ENCODE measurements around the gene LSM3. TPM values are rescaled to one million over a fixed set of nuclear protein-coding genes. Genes with fewer than 3 reads are reported as not detected.

Gene LSM3
- total RNA-seq, 1 experiment from 2014 or later: 11.9 TPM

DNA sequence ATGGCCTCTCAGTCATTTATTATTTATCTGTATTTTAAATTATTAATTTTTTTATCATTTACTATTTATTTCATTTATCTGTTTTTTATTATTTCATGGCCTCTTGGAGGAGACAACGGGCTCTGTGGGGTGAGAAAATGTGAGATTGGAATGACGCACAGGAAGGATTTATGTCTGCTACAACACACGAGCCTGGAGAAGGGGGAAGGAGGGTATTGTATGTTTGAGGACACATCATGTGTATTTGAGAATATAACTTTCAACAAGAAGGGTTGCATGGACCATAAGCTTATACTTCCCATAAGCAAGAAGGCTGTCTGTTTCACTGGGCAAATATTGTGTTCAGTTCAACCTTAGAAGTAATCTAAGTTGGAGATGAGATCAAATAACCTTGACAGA is 31.7 kb downstream of the LSM3 start:
- BruUV-seq (replicated peaks): no TSS peak
- Histone ChIP-seq H3K36me3 (ENCODE audit: control insufficient read depth, insufficient read depth, low read length) (no peaks in the 10 kb centered on the region), H3K27ac (ENCODE audit: low read length) (no peak overlapping the region), H3K4me1 (ENCODE audit: control insufficient read depth, insufficient read depth, low read length) (no peaks in the 10 kb centered on the region), H3K4me3 (ENCODE audit: low read depth in 2 of 2, low read length in 2 of 2) (no peak overlapping the region), H3K27me3 (ENCODE audit: control insufficient read depth, insufficient read depth, low read length) (no peaks in the 10 kb centered on the region), H3K9me3 (ENCODE audit: control insufficient read depth, insufficient read depth, low read depth, low read length) (no peaks in the 10 kb centered on the region)
- ChIA-PET CTCF (no interaction called here), POLR2A (interaction anchor here (0.6 kb wide), 1 partner anchor 57 kb away, joined by 3 read pairs; no protein-coding TSS in a partner anchor)
- TF ChIP-seq, protein P1, sequence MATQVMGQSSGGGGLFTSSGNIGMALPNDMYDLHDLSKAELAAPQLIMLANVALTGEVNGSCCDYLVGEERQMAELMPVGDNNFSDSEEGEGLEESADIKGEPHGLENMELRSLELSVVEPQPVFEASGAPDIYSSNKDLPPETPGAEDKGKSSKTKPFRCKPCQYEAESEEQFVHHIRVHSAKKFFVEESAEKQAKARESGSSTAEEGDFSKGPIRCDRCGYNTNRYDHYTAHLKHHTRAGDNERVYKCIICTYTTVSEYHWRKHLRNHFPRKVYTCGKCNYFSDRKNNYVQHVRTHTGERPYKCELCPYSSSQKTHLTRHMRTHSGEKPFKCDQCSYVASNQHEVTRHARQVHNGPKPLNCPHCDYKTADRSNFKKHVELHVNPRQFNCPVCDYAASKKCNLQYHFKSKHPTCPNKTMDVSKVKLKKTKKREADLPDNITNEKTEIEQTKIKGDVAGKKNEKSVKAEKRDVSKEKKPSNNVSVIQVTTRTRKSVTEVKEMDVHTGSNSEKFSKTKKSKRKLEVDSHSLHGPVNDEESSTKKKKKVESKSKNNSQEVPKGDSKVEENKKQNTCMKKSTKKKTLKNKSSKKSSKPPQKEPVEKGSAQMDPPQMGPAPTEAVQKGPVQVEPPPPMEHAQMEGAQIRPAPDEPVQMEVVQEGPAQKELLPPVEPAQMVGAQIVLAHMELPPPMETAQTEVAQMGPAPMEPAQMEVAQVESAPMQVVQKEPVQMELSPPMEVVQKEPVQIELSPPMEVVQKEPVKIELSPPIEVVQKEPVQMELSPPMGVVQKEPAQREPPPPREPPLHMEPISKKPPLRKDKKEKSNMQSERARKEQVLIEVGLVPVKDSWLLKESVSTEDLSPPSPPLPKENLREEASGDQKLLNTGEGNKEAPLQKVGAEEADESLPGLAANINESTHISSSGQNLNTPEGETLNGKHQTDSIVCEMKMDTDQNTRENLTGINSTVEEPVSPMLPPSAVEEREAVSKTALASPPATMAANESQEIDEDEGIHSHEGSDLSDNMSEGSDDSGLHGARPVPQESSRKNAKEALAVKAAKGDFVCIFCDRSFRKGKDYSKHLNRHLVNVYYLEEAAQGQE (IDR thresholded peaks at IDR 0.05; ENCODE audit: insufficient read depth in 1 of 2, low read depth in 2 of 2, low read length in 1 of 2): no peak
- intact Hi-C loops (cut with micrococcal nuclease; ENCODE audit: unreplicated experiment) (no loop called here), in situ Hi-C loops (cut with HindIII; ENCODE audit: low pct_unique_long_range_greater_than_20kb, low sequenced_read_pairs) (no loop called here)
- DNase-seq (ENCODE audit: low read depth, low spot score): no peak
- ATAC-seq: no peak

DNA sequence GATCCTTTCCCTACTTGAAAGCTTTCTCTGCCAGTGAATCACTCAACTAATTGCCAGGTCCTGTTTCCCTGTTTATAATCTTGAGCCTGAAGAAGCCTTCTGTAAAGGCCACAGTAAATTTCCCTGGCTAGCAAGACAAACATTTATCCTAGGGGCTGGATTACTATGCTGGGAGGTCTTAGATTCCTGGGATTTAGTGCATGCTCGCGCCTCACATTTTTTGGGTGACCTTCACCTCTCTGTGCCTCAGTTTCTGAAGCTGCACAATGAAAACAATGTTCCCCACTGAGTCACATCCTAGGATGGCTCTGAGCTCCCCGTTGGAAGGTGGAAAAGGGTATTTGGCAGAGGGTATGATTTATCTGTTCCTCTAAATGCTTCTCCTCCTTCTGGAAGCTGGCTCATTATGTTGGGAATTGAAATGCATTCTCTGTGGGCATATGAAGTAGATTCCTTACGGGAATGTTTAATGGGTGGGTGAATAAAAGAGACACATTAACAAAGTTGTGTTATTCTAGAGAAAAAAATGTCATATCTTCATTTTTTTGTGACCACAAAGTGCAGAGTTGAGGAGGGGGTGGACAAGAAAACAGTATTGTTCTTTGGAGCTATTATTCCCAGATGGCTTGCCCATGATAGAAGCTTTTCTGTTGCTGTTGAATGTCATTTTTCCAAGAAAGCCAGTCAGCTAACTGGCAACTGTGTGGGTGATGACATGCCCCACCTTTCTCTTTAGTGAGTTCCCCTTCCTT is 32.4 kb downstream of the LSM3 start:
- H3K36me3 ChIP-seq (ENCODE audit: control insufficient read depth, insufficient read depth, low read length): no peaks in the 10 kb centered on the region
- CTCF ChIA-PET: no interaction called here
- TF ChIP-seq, protein P2, sequence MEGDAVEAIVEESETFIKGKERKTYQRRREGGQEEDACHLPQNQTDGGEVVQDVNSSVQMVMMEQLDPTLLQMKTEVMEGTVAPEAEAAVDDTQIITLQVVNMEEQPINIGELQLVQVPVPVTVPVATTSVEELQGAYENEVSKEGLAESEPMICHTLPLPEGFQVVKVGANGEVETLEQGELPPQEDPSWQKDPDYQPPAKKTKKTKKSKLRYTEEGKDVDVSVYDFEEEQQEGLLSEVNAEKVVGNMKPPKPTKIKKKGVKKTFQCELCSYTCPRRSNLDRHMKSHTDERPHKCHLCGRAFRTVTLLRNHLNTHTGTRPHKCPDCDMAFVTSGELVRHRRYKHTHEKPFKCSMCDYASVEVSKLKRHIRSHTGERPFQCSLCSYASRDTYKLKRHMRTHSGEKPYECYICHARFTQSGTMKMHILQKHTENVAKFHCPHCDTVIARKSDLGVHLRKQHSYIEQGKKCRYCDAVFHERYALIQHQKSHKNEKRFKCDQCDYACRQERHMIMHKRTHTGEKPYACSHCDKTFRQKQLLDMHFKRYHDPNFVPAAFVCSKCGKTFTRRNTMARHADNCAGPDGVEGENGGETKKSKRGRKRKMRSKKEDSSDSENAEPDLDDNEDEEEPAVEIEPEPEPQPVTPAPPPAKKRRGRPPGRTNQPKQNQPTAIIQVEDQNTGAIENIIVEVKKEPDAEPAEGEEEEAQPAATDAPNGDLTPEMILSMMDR (IDR thresholded peaks at IDR 0.05): no peak
- no peak for TF ChIP-seq SIN3A (IDR thresholded peaks at IDR 0.05; ENCODE audit: borderline replicate concordance, insufficient read depth, low read depth, low read length)
- TF ChIP-seq TCF7L2 (IDR thresholded peaks at IDR 0.05; ENCODE audit: low read depth, low read length): no peak
- TF ChIP-seq, protein P1 (IDR thresholded peaks at IDR 0.05; ENCODE audit: insufficient read depth in 1 of 2, low read depth in 2 of 2, low read length in 1 of 2): no peak
- TF ChIP-seq POLR2AphosphoS5 (IDR thresholded peaks at IDR 0.05; ENCODE audit: low read depth, low read length): no peak
- no peaks in the 10 kb centered on the region for H3K27me3 ChIP-seq (ENCODE audit: control insufficient read depth, insufficient read depth, low read length)
- POLR2A ChIA-PET: interaction anchor here (0.6 kb wide), 1 partner anchor 57 kb away, joined by 3 read pairs; no protein-coding TSS in a partner anchor
- no peak overlapping the region; the same call in 1 of the 2 replicates for H3K27ac ChIP-seq (ENCODE audit: low read length)
- in situ Hi-C loops (cut with HindIII; ENCODE audit: low pct_unique_long_range_greater_than_20kb, low sequenced_read_pairs) (no loop called here), intact Hi-C loops (cut with micrococcal nuclease; ENCODE audit: unreplicated experiment) (no loop called here)
- H3K9me3 ChIP-seq (ENCODE audit: control insufficient read depth, insufficient read depth, low read depth, low read length): no peaks in the 10 kb centered on the region
- ATAC-seq (no peak), DNase-seq (ENCODE audit: low read depth, low spot score) (no peak)
- H3K4me1 ChIP-seq (ENCODE audit: control insufficient read depth, insufficient read depth, low read length): no peaks in the 10 kb centered on the region
- BruUV-seq (replicated peaks): no TSS peak
- H3K4me3 ChIP-seq (ENCODE audit: low read depth in 2 of 2, low read length in 2 of 2): no peak overlapping the region
